HG03135 (cell line): ENCODE results near the gene TIAL1.
A peak's percentile ranks its signal among the peaks of the same experiment; 100 is the strongest.
"Not testable (repeated sequence)": the region's sequence is repeated elsewhere in the genome, so short reads cannot be mapped to it uniquely, and the experiment has no call there.

Experiments
- ATAC-seq: cut with Tn5 transposase; IDR thresholded peaks from one replicate; pipeline ENCODE4 v1.9.1; 2021; ENCODE audit warnings: mild to moderate bottlenecking, moderate library complexity; ENCODE audit not compliant: unreplicated experiment

The TIAL1 gene

DNA sequence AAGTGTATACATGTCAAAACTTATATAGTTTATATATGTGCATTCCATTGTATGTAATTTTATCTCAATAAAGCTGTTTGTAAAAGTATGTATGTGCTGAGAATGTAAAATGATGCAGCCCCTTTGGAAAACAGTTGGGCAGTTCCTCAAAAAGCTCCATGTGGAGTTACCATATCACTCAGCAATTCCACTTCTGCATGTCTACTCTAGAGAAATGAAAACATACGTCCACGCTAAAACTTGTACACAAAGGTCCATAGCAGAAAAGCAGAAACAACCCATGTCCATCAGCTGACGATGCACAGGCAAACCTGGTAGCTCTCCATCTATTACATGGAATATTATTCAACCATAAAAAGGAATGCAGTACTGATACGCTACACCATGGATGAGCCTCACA is 45.9 kb downstream of the TIAL1 start:
- ATAC-seq, result no peak

DNA sequence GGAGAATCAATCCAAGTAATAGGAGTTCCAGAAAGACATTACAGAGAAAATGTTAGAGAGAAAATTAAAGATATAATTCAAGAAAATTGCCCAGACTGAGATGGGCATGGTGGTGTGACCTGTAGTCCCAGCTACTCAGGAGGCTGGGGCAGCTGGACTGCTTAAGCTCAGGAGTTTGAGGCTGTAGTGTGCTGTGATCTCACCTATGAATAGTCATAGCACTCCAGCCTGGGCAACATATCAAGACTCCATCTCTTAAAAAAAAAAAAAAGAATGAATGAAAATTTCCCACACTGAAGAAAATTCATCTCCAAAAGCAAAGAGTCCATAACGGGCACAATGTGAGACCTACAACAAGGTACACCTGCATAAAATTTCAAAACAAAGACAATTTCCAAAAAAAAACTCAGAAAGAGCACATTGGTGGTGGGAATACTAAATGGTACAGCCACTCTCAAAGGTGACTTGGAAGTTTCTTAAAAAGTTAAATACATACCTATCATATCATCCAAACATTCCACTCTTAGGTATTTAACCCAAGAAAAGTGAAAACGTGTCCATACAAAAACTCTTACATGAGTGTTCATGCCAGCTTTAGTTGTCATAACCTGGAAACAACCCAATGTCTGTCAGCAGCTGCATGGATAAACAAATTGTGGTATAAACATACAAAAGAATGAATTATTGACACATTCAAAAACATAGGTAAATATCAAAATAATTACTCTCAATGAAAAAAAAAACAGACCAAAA is 47.3 kb downstream of the TIAL1 start:
- no peak for ATAC-seq

DNA sequence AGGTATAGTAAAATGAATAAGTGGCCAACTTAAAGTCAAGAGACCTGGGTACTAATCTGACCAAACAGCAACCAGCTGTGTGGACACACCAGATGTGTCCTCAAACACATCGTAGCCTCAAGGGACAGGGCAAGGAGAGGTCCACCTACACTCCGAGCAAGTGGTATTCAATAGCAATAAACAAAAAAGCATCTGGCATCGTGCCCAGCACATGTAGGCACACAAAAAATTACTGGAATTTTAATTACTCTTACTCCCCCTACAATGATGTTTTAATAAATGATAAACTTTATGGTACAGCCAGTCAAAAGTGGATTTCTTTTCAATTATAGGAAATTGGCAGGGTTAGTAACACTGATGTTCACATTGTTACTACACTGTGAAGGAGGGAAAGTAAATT is 50.8 kb downstream of the TIAL1 start:
- no peak for ATAC-seq

DNA sequence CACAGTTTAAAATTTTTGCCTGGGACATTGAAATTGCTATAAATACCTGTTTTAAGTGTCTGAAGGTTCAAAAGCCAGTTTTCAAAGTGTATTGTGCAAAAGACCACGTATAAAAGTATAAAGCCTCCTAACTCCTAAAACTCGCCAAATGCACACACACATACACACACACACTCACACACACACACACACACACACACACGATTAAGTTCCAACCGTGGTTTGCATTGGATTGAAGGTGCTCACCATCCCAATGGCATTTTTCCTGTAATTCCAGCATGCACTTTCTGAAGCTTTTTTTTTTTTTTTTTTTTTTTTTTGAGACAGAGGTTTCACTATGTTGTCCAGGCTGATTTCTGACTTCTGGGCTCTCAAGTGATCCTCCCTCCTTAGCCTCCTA is 51.5 kb downstream of the TIAL1 start:
- no peak for ATAC-seq

DNA sequence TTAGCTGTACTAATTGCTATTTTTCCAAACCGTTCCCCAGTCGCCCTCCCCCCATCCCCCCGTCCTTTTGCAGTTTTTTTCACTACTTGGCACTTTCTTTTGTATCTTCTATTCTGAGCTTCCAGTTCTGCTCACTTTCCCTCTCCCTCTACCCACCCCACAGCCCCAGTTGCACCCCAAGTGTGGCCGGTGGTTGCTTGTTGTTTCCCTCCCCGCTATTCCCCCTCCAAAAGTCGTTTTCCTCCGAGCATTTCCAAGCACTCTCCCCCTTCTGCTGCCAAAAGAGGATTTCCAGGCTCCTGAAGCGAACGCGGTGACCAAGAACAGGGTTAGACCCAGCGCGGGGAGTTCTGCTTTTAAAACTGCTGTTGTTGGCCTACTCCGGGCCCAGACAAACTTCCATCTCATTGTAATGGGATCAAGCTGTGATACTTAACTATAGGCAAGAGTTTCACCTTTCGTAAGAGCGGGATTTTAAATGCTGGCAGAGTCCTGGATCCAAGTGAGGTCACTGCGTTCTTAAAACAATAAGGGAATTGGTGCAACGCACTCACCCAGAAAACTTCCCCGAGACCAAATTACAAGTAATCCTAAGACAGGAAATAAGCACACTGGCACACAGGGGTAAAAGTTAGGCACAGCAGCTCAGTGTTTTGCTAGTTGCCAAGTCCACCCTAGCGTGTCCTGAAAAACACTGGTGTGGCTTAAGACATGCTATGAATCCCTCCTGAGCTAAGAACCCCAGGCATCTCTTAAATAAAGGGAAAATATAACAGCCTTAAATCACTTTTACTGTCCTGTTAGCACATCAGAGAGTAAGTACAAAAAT is 52.7 kb downstream of the TIAL1 start:
- no peak for ATAC-seq

DNA sequence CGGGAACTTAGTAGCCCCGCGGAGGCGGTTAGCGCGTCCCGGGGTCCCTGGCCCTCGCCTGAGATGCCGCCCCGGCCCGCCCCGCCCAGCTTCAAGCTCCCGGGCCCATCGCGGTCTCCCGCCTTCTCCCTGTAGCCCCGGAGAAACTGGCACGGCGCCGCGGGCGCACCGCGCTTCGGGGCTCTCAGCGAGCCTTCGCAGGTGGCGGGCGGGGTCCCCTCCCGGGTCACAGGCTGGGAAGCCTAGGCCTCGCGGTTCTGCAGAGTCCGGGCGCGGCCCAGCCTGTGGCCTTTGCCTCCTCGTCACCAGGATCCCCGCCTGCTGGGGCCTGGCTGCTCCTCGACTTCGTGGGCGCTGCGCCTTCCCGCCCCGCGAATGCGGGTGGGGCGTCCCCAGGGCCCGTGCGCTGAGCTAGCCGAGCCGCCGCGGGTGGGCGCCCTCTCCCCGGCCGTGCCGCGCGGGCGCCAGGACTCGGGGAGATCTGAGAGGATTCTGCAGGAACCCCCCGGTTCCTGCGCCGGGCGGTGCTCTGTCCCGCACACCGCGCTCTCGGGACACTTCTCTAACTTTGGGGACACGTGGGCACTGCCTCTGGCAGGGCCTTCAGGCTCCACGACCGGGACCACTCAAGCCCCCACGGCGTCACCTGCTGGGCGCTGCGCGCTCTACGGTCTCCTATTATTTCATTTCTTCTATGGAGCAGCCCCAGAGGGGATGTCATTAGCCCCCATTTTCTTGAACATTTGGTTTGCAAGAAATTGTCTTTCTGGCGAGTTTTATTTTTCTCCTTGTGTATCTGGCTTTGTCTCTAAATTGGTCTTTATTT is 53.6 kb downstream of the TIAL1 start:
- ATAC-seq, result peak; percentile 47

DNA sequence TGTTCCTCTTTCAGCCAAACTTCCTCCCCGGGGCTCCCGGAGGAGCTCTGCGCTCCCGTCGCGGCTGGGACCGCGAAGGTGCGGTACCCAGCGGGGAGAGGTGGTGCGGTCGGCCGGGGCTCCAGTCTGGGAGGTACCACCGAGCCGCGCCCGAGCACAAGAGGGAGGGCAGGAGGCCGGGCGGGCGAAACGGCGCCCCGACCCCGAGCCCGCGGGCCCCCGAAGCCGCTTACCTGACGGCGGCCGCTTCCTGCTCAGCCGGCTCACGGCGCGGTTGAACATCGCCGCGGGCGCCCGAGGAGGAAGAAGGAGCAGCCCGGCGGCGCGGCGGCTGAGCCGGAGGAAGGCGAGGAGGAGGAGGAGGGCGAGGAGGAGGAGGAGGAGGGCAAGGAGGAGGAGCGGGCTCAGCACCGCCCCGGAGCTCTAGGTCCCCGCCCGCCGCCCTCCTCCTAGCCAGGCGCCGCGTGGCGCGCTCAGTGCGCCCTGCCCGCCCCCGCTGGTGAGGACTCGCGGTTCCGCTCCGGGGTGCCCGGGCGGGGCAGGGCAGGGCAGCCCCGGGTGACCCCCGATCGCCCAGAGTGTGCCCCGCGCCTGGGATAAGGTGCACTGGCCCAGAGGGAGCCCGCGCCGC is 54.3 kb downstream of the TIAL1 start, which contains the start of gene RGS10:
Gene RGS10, minus strand, starts transcription at position 363 of the 631 bp plus-strand sequence. Its CDS starts 81 bp downstream, at position 282.
- peak; percentile 63 for ATAC-seq

DNA sequence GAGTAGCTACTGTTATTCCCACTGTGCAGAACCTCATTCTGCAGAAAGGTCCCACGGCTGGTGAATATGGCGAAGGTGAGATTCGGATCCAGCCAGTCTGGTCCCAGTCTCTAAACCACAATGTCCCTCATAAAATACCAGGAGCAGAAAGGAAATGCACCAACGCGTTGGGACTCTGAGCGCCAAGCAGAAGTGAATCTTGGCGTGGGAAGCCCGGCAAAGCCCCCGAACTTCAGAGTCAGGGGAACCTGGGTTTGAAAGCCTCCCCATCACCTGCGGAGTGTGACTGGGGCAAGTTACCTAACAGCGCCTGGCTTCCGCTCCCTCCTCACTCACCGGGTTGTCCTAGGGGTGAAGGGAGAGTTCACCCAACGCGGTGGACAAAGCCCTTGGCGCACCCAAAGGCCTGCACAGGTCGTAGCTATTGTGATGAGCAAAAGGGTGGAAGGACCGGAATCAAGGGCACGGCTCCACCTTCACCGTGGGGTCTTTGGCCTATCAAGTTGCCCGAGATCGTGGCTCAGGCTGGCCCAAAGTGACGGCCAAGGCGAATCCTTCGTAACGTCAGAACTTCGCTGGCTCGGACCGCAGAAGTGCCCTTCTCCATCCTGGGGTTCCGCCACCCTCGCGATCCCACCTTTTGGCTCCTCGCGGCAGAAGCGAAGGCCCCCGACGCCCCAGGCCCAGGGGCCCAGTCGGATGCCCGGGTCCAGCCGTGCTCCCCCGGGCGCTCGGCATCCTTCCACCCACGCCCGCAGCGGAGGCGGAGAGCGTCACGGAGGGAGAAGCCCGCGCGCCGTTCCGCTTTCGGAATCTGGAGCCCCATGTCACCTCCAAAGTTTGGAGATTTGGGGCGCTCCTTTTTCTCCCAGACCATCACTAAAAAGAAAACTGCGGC is 55.1 kb downstream of the TIAL1 start:
- ATAC-seq, result no peak

DNA sequence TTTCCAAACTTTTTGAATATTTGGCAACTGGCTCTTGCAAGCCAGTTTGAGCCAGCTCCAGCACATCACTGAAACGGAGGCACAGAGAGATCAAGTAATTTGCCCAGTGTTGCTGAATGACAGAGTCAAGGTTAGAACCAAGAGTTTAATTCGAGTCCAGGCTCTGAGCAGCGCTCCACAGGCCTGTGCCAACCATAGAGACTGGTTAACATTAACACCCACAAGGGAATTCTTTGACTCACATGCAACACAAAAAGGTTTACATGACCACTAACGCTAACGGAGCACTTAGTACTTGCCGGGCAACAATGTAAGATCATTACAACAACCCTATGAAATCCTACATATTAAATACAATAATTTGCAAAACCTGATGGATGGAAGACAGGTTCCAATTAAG is 55.7 kb downstream of the TIAL1 start:
- no peak for ATAC-seq

DNA sequence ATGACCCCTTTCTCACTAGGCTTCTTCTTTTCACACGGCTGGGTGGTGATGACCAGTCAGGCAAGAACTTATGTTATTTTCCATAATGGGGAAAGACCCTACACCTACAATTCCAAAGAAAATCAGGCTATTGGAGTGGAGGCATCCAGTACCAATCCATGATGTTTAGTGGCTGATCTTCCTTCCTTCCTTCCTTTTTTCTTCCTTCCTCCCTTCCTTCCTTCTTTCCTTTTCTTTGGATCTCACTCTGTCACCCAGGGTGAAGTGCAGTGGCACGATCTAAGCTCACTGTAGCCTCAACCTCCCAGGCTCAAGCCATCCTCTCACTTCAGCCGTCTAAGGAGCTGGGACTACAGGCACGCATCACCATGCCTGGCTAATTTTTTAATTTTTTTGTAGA is 56.7 kb downstream of the TIAL1 start:
- no peak for ATAC-seq

DNA sequence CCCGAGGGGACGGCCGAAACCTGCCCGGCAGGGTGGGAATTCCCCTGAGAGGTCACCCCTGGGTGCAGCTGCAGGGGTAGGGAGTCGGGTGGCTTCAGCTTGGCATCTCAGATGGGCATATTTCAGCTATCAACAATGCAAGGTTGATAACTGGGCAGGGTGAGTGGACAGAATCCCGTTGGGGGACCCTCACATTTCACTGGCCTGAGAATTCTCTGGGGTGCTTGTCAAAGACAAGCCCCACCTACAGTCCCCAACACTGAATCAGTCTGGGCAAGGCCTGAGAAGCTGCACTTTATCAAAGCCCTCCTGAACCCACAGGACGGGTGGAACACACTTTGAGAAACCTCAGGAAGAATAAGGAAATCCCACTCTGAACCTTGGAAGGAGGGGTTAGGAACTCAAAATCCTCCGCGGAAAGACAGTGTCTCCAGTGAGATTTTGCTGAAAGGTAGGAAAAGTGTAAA is 57.4 kb downstream of the TIAL1 start:
- ATAC-seq, result no peak

DNA sequence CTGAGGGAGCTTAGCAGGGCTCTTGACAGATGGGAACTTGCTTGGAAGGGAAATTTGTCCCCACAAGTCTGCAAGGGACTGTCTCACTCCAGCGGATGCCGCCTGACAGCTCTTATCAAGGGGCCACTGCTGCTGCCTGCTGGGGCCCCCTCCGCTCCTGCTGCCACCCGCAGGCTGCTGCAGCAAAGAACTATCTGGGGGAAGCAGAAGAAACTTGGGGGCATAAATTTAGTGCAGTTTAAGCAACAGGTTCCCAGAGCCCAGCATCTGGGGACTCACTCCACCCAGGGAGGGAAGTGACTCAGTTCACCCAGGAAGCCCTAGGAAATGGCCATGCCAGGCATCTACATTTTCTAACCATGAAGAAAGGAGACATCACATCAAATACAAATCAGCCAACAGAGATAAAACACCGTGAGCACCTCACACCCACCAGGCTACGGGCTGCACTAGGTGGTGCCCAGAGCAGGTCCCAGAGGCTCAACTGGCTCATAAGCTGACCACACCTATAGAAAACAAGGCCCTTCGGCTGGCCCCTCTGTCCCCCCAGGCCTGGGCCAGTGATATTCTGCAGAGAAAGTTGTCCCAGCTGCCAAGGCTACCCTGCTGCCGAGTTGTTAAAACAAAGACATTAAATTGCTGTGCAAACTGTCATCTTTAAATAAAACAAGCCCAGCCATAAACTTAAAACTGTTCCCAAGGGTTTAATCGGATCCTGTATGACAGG is 58.0 kb downstream of the TIAL1 start:
- ATAC-seq, result no peak

DNA sequence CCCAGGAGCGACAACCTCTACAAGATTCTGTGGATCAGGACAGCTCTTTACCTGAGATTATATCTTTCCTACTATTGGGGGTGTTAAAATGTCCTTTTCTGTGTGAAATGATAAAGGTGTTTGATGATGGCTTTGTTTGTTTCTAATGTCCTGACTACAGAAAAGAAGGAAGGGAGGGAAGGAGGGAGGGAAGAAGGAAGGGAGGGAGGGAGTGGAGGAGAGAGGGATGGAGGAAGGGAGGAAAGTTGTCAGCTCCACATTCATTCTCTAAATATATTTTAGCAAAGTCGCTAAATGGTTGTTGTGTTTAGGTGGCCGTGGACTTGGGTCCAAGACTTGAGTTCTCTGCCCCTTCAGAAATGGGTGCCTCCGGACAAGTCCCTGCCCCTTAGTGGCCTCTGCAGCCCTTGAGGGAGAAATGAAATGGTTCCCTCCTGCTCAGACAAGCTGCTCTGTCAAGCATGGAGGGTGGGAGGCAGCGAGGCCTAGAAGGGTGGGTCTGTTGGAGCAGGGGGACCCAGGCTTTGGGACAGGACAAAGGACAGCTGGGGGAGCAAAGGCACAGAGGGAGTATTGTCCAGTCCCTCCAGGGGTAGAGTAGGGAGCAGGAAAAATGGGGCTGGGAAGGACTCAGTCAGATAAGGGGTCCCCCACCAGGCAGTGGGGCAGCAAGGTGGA is 58.7 kb downstream of the TIAL1 start:
- no peak for ATAC-seq

DNA sequence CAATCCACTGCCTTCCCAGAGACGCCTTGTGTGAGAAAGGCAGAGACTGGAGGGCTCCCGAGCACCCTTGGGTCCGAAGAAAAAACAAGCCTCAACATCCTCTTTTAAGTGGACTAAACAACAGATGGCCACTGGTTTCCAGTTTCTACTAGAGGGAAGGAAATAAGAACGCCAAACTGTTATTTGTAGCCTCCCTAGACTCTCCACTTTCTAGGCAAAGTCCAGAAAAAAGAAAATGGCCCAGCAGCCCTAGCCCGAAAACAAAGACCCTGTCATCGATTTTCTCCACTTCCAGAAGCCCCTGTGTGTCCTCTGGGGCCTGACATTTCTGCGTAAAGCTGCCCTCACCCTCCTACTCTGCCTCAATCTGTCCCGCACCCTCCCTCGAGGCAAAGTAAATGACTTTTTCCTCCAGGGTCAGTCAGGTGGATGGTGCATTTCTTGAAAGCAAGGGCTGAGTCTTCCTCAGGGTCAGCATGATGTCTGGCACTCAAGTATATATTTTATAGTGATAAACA is 60.2 kb downstream of the TIAL1 start:
- no peak for ATAC-seq

DNA sequence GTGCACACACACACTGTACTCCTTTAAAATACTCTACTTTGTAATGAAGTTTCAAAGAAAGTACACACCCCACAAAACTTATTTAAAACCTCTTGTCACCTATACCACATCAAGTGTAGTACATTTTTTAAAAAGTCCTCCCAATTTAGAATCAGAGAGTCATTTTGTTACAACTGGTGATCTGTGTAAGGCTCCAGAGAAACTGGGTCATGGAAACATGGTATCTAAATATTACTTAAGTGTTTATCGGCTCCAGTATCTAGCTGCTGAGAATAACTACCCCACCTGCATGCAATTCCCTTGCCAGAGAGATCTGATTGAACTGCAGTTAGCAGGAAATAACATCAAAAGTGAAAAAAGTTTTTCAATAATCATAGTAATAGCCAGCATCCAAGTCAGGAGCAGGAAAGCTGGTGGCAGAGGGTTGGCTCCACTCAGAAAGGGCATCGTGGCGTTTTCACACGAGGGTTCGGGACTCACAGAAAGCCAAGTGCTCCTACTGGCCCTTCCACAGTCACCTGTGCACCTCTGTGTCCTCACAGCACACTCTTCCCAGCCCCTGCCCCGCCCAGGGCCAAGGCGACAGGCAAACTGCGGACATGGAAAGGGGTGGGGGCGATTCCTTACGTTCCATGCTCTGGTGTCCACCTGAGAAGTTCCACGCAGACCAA is 60.8 kb downstream of the TIAL1 start:
- no peak for ATAC-seq

DNA sequence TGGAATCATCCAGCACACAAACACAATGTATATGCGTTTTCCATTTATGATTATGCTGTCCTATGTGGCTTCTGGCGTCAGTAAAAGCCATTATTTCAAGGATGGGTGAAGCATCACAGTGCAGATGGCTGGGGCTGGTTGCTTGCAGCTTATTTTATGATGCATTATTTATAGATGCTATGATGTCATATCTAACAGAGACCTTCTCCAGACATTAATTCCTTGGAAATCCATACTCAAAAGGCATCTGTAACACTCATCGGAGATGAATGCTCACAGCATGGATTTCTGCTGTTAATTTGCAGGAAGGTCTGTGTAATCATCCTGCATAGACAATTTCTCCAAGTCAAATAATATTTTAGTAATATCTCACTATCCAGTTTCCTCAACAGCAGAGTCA is 61.5 kb downstream of the TIAL1 start:
- ATAC-seq, result no peak

DNA sequence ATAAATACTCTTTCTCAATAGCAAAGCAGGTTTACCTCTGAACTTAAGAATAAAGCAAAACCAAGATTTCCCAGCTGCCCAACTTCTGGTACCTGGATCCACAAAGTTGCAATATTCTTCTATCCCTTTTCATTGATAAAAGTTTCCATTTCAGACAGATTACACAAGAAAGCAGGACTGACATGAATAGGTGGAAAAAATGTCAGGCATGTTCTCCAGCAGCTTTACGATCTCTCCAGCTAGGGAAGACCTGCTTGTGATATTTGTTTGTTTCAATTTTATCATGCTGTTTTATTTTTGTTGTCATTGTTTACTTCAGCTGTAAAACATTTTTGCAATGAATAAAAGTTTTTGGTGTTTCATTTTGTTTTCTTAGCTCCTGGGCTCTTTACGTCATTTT is 63.3 kb downstream of the TIAL1 start:
- no peak for ATAC-seq

DNA sequence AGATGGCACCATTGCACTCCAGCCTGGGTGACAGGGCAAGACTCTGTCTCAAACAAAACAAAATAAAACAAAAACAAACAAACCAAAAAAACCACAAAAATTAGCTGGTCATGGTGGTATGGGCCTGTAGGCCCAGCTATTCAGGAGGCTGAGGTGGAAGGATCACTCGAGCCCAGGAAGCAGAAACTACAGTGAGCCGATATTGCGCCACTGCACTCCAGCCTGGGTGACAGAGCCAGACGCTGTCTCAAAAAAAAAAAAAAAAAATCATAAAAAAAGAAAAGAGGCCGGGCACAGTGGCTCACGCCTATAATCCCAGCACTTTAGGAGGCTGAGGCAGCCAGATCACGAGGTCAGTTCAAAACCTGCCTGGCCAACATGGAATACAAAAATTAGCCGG is 64.0 kb downstream of the TIAL1 start:
- not testable (repeated sequence) for ATAC-seq
